Peyer's patch (tissue), 4 donors: ENCODE data around the gene CREB3L1.

Experiments
- CTCF ChIP-seq, 6 experiments: fragments of 450-650 bp in 4 of 6; fragments of 200-600 bp in 2 of 6; sonication (generic) in 1 of 6; IDR thresholded peaks; one replicate each; pipeline ENCODE4 v1.5.1; 2017 to 2019; ENCODE audit warnings: antibody characterized with exemption in 6 of 6, mild to moderate bottlenecking in 3 of 6, moderate library complexity in 1 of 6
- POLR2A ChIP-seq, 2 donors: fragments of 450-650 bp; IDR thresholded peaks; one replicate each; pipeline ENCODE4 v1.5.1; 2017; ENCODE audit warnings: antibody characterized with exemption in 2 of 2, mild to moderate bottlenecking in 2 of 2, moderate library complexity in 2 of 2

DNA sequence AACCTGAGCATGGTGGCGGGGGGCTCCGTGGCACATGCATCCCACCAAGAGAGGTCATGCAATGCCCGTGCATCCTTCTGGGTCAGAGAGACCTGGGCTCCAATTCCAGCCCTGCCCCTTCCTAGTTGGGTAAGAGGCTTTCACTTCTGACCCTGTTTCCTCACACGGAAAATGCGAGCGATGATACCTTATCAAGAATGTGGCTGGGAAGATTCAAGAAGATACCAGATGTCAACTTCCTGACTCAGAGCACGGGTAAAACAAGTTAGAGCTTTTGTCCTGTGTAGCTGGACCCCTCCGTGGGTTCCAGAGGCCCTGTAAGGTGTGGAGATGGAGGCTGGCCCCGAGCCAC lies 61.1 kb downstream of the CREB3L1 start:
- no peak for TF ChIP-seq CTCF (IDR thresholded peaks at IDR 0.05)
- TF ChIP-seq POLR2A (IDR thresholded peaks at IDR 0.05) = no peak
